ENCODE measurements around the gene SMG1.

The SMG1 gene

DNA sequence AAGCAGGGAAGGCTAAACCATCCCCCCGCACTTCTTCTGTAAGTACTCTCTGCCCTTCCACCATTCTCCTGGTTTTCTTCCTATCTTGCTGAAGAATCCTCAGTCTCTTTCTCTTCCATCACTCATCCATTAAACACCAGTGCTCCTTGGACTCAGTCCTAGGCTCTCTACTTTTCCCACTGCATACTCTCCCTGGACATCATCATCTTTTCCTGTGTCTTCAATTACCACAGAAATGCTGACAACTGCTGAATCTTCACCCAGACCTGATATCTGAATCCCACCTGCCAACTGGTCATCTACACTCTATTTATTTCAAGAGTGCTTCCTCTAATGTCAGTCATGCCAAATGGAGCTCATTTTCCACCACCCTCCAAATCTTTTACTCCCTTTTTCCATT, 71.0 kb downstream of the SMG1 start:
- H3K9me3 ChIP-seq, result no peaks in the 10 kb centered on the region
- no peak for DNase-seq
- TF ChIP-seq, protein P1, sequence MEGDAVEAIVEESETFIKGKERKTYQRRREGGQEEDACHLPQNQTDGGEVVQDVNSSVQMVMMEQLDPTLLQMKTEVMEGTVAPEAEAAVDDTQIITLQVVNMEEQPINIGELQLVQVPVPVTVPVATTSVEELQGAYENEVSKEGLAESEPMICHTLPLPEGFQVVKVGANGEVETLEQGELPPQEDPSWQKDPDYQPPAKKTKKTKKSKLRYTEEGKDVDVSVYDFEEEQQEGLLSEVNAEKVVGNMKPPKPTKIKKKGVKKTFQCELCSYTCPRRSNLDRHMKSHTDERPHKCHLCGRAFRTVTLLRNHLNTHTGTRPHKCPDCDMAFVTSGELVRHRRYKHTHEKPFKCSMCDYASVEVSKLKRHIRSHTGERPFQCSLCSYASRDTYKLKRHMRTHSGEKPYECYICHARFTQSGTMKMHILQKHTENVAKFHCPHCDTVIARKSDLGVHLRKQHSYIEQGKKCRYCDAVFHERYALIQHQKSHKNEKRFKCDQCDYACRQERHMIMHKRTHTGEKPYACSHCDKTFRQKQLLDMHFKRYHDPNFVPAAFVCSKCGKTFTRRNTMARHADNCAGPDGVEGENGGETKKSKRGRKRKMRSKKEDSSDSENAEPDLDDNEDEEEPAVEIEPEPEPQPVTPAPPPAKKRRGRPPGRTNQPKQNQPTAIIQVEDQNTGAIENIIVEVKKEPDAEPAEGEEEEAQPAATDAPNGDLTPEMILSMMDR (IDR thresholded peaks at IDR 0.05; ENCODE audit: low read depth, low read length), result no peak
- H3K27me3 ChIP-seq, result no peaks in the 10 kb centered on the region
- peaks cover 57% of the 10 kb centered on the region for H3K36me3 ChIP-seq
- H3K4me3 ChIP-seq (ENCODE audit: low read depth, low read length), result no peak overlapping the region
- no peaks in the 10 kb centered on the region for H3K4me1 ChIP-seq

DNA sequence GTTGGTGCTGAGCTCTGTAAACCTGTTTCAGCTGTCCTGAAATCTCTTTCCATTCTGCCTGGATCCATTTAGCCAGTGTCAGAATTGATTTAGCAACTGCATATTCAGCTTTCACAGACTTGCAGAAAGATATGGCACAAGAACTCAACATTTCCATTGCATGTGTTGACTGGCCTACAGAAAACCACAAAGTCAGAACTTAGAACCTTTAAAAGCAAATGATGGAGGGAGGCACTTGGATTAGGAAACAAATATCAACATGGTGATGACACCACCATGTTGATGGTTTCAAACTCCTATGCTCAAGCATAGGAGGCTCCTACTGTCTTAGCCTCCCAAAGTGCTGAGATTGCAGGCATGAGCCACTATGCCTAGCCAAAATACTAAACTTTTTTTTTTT, 72.5 kb downstream of the SMG1 start:
- TF ChIP-seq, protein P1 (IDR thresholded peaks at IDR 0.05; ENCODE audit: low read depth, low read length), result no peak
- DNase-seq, result no peak

DNA sequence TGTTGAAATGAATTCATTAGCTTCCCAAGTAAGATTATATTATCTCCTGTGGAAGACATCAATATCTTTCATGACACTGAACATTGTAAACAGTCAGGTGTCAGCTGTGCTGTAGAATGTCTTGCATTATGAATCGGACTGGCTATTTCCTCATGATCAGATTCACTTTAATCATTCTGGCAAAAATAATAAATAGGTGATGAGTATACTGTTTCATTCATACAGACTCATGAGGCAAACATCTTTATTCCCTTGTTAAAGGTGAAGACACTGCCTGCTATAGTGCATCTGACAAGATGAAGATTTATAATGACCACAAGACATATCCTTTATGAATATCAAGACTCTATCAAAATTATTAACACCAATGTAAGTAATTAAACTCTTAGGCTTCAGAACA, 73.6 kb downstream of the SMG1 start:
- H3K9me3 ChIP-seq, result no peaks in the 10 kb centered on the region
- H3K36me3 ChIP-seq, result peaks cover 77% of the 10 kb centered on the region
- TF ChIP-seq, protein P1 (IDR thresholded peaks at IDR 0.05; ENCODE audit: low read depth, low read length), result no peak
- H3K4me3 ChIP-seq (ENCODE audit: low read depth, low read length), result no peak overlapping the region
- DNase-seq, result no peak
- no peaks in the 10 kb centered on the region for H3K27me3 ChIP-seq
- no peaks in the 10 kb centered on the region for H3K4me1 ChIP-seq

More for the DNA sequence above, 72.5 kb downstream of the SMG1 start:
- peaks cover 67% of the 10 kb centered on the region for H3K36me3 ChIP-seq
- no peaks in the 10 kb centered on the region for H3K4me1 ChIP-seq
- H3K4me3 ChIP-seq (ENCODE audit: low read depth, low read length), result no peak overlapping the region
- no peaks in the 10 kb centered on the region for H3K27me3 ChIP-seq
- H3K9me3 ChIP-seq, result no peaks in the 10 kb centered on the region

DNA sequence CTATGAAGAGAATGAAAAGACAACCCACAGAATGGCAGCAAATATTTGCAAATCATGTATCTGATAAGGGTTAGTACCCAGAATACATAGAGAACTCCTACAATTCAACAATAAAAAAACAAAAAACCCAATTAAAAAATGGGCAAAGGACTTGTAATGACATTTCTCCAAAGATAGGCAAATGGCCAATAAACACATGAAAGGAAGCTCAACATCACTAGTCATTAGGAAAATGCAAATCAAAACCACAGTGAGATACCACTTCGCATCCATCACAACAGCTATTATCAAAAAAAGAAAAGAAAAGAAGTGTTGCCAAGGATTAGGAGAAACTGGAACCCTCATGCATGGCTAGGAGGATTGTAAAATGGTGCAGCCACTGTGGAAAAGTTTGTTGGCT, 79.8 kb downstream of the SMG1 start:
- Histone ChIP-seq H3K4me3 (ENCODE audit: low read depth, low read length) (no peak overlapping the region), H3K27me3 (no peaks in the 10 kb centered on the region), H3K9me3 (no peaks in the 10 kb centered on the region), H3K36me3 (peaks cover 79% of the 10 kb centered on the region), H3K4me1 (no peaks in the 10 kb centered on the region)
- no peak for DNase-seq
- TF ChIP-seq, protein P1 (IDR thresholded peaks at IDR 0.05; ENCODE audit: low read depth, low read length), result no peak

DNA sequence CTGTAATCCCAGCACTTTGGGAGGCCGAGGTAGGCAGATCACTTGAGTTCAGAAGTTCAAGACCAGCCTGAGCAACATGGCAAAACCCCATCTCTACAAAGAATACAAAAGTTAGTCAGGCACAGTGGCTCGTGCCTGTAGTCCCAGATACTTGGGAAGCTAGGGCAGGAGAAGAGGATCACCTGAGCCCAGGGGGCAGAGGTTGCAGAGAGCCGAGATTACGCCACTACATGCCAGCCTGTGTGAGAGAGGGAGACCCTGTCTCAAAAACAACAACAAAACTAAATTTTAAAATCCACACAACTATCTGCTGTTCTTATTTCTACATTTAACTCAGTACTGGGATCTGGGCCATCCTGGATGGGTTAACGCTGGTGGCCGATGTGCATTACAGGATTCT, 83.6 kb downstream of the SMG1 start:
- Histone ChIP-seq H3K4me3 (ENCODE audit: low read depth, low read length) (no peak overlapping the region), H3K4me1 (no peaks in the 10 kb centered on the region), H3K9me3 (no peaks in the 10 kb centered on the region), H3K36me3 (peaks cover 75% of the 10 kb centered on the region), H3K27me3 (no peaks in the 10 kb centered on the region)
- DNase-seq, result no peak
- TF ChIP-seq, protein P1 (IDR thresholded peaks at IDR 0.05; ENCODE audit: low read depth, low read length), result no peak

DNA sequence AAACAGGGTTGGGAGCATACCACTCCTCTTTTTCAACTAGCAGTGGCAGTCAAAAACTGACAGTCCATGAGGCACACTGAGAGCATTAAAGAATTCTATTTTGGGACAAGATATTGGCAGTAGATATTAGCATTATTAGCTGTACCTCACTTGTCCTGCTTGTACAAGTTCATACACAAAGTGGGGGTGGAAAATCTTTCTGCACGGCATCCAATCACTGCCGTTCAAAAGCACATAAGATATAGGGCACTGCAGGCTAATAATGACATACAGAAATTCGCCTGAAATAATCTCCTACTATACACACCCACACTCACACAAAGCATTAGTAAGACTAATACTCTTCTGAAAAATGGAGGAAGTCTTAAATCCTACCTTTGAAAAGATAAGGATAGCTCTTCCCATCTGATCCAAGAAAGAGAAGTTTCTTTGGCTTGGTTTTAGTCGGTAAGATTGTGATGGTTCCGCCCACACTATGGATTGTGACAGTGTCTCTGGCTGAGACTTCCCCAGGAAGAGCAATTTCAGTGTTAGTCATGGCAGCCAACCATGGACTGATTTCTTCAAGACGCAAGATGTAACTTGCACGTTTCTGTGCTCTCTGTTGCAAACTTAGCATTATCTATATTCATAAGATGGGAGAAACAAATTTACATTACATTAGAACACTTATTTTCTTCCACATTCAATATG, 84.2 kb downstream of the SMG1 start:
- H3K36me3 ChIP-seq, result peaks cover 75% of the 10 kb centered on the region
- no peaks in the 10 kb centered on the region for H3K27me3 ChIP-seq
- H3K4me1 ChIP-seq, result no peaks in the 10 kb centered on the region
- TF ChIP-seq, protein P1 (IDR thresholded peaks at IDR 0.05; ENCODE audit: low read depth, low read length), result no peak
- no peak for DNase-seq
- H3K4me3 ChIP-seq (ENCODE audit: low read depth, low read length), result no peak overlapping the region
- H3K9me3 ChIP-seq, result no peaks in the 10 kb centered on the region

All from BE2C (cell line).